NT2/D1 (cell line): Measurements from ENCODE around the gene KBTBD7.
"Not testable (repeated sequence)": the region's sequence is repeated elsewhere in the genome, so short reads cannot be mapped to it uniquely, and the experiment has no call there.

Source experiments
- DNase-seq: peaks from one replicate; pipeline ENCODE4 v3.0.0-alpha.2; 2011; ENCODE audit warnings: low read depth, low spot score
- H3K27me3 ChIP-seq: 2 replicates; pipeline ENCODE4 v1.6.0; 2011; ENCODE audit warnings: mild to moderate bottlenecking; ENCODE audit not compliant: insufficient read length, insufficient read depth
- H3K36me3 ChIP-seq: 2 replicates; pipeline ENCODE4 v1.6.1; 2011; ENCODE audit warnings: mild to moderate bottlenecking, low read length, mixed read lengths; ENCODE audit not compliant: insufficient read depth, insufficient read length
- H3K4me1 ChIP-seq: 2 replicates; pipeline ENCODE4 v1.5.1; 2011; ENCODE audit not compliant: insufficient read depth, insufficient read length
- H3K4me3 ChIP-seq: 2 replicates; pipeline ENCODE4 v1.5.1; 2011; ENCODE audit warnings: low read depth; ENCODE audit not compliant: insufficient read length
- H3K9ac ChIP-seq: 2 replicates; pipeline ENCODE4 v1.6.0; 2011; ENCODE audit warnings: low read depth; ENCODE audit not compliant: insufficient read length
- H3K9me3 ChIP-seq: 2 replicates; pipeline ENCODE4 v1.5.1; 2011; ENCODE audit warnings: mild to moderate bottlenecking, low read length; ENCODE audit not compliant: insufficient read depth
- SUZ12 ChIP-seq: IDR thresholded peaks from 2 replicates; pipeline ENCODE4 v1.6.1; 2011; ENCODE audit not compliant: insufficient read length, insufficient read depth; ENCODE audit errors: extremely low read depth
- YY1 ChIP-seq: IDR thresholded peaks from 2 replicates; pipeline ENCODE4 v1.6.1; 2011; ENCODE audit not compliant: insufficient read length, insufficient read depth
- ZNF274 ChIP-seq: IDR thresholded peaks from 2 replicates; pipeline ENCODE4 v1.6.1; 2011; ENCODE audit warnings: mild to moderate bottlenecking, low read depth, low read length

The KBTBD7 gene

GRCh38 chr13:41177616-41178015, 16.8 kb downstream of the KBTBD7 start:
- Histone ChIP-seq H3K27me3 (no peaks in the 10 kb centered on the region), H3K4me3 (no peak overlapping the region), H3K9me3 (peaks cover 28% of the 10 kb centered on the region), H3K9ac (no peak overlapping the region), H3K36me3 (no peaks in the 10 kb centered on the region), H3K4me1 (no peaks in the 10 kb centered on the region)
- TF ChIP-seq ZNF274, result no peak
- TF ChIP-seq YY1, result no peak
- TF ChIP-seq SUZ12, result no peak
- no peak for DNase-seq

- H3K9me3 ChIP-seq, result peaks cover 28% of the 10 kb centered on the region
- not testable (repeated sequence) for H3K9ac ChIP-seq, H3K36me3 ChIP-seq, H3K4me1 ChIP-seq, DNase-seq, H3K4me3 ChIP-seq, H3K27me3 ChIP-seq
Observed at GRCh38 chr13:41175576-41175975, 18.8 kb downstream of the KBTBD7 start.

- Histone ChIP-seq H3K36me3 (no peaks in the 10 kb centered on the region), H3K4me1 (peaks cover 2% of the 10 kb centered on the region), H3K27me3 (no peaks in the 10 kb centered on the region), H3K9me3 (no peaks in the 10 kb centered on the region), H3K4me3 (no peak overlapping the region), H3K9ac (no peak overlapping the region)
- DNase-seq, result no peak
- no peak for TF ChIP-seq ZNF274
- no peak for TF ChIP-seq SUZ12
- TF ChIP-seq YY1, result no peak
Observed at GRCh38 chr13:41162151-41162550, 32.2 kb downstream of the KBTBD7 start.

GRCh38 chr13:41159174-41159573, 35.2 kb downstream of the KBTBD7 start:
- DNase-seq, result no peak
- H3K27me3 ChIP-seq, result no peaks in the 10 kb centered on the region
- H3K9me3 ChIP-seq, result no peaks in the 10 kb centered on the region
- no peak for TF ChIP-seq YY1
- no peak for TF ChIP-seq ZNF274
- no peak for TF ChIP-seq SUZ12
- H3K4me3 ChIP-seq, result no peak overlapping the region
- H3K36me3 ChIP-seq, result no peaks in the 10 kb centered on the region
- peaks cover 3% of the 10 kb centered on the region for H3K4me1 ChIP-seq
- no peak overlapping the region for H3K9ac ChIP-seq

- H3K36me3 ChIP-seq, result no peaks in the 10 kb centered on the region
- no peak overlapping the region for H3K9ac ChIP-seq
- TF ChIP-seq SUZ12, result no peak
- TF ChIP-seq ZNF274, result no peak
- no peak for TF ChIP-seq YY1
- H3K27me3 ChIP-seq, result no peaks in the 10 kb centered on the region
- peaks cover 3% of the 10 kb centered on the region for H3K4me1 ChIP-seq
- no peak for DNase-seq
- no peak overlapping the region for H3K4me3 ChIP-seq
- H3K9me3 ChIP-seq, result peaks cover 5% of the 10 kb centered on the region; the same call in 1 of the 2 replicates
Observed at GRCh38 chr13:41157048-41157717, 37.2 kb downstream of the KBTBD7 start.

- no peak for TF ChIP-seq SUZ12
- no peak for TF ChIP-seq YY1
- TF ChIP-seq ZNF274, result no peak
- Histone ChIP-seq H3K4me1 (peaks cover 3% of the 10 kb centered on the region), H3K9me3 (peaks cover 10% of the 10 kb centered on the region; the same call in 1 of the 2 replicates), H3K9ac (no peak overlapping the region), H3K4me3 (no peak overlapping the region), H3K36me3 (no peaks in the 10 kb centered on the region), H3K27me3 (no peaks in the 10 kb centered on the region)
- DNase-seq, result no peak
Observed at GRCh38 chr13:41156620-41157019, 37.7 kb downstream of the KBTBD7 start.

GRCh38 chr13:41154042-41154441, 40.3 kb downstream of the KBTBD7 start:
- Histone ChIP-seq H3K4me3 (no peak overlapping the region), H3K4me1 (peaks cover 3% of the 10 kb centered on the region), H3K9ac (no peak overlapping the region), H3K9me3 (peaks cover 31% of the 10 kb centered on the region), H3K36me3 (peaks cover 6% of the 10 kb centered on the region), H3K27me3 (no peaks in the 10 kb centered on the region)
- TF ChIP-seq ZNF274 (no peak), YY1 (no peak), SUZ12 (no peak)
- no peak for DNase-seq

GRCh38 chr13:41152005-41152404, 42.4 kb downstream of the KBTBD7 start:
- Histone ChIP-seq H3K9me3 (peaks cover 49% of the 10 kb centered on the region), H3K36me3 (peaks cover 6% of the 10 kb centered on the region), H3K27me3 (no peaks in the 10 kb centered on the region), H3K4me1 (no peaks in the 10 kb centered on the region), H3K9ac (no peak overlapping the region), H3K4me3 (no peak overlapping the region)
- no peak for DNase-seq
- no peak for TF ChIP-seq ZNF274
- TF ChIP-seq YY1, result no peak
- TF ChIP-seq SUZ12, result no peak
